Ectodermal cell (in vitro differentiated cells): Measurements from ENCODE around the gene DBH.

Source experiments
- H3K27ac ChIP-seq: 2 replicates; pipeline ENCODE4 v1.7.0; 2013; ENCODE audit warnings: mild to moderate bottlenecking, low read depth, low read length; ENCODE audit not compliant: insufficient read depth, poor library complexity, severe bottlenecking
- H3K27me3 ChIP-seq: 2 replicates; pipeline ENCODE4 v1.7.0; 2013; ENCODE audit warnings: mild to moderate bottlenecking, low read length; ENCODE audit not compliant: insufficient read depth, control insufficient read depth, poor library complexity, severe bottlenecking
- H3K36me3 ChIP-seq: one replicate; pipeline ENCODE4 v1.7.0; 2013; ENCODE audit warnings: low read length; ENCODE audit not compliant: control insufficient read depth, insufficient read depth
- H3K4me1 ChIP-seq: one replicate; pipeline ENCODE4 v1.7.0; 2013; ENCODE audit warnings: low read length; ENCODE audit not compliant: control insufficient read depth, insufficient read depth
- H3K4me3 ChIP-seq: 2 replicates; pipeline ENCODE4 v1.7.0; 2013; ENCODE audit warnings: low read depth, low read length, control low read depth; ENCODE audit not compliant: insufficient read depth
- H3K9me3 ChIP-seq: 2 replicates; pipeline ENCODE4 v1.7.0; 2013; ENCODE audit warnings: mild to moderate bottlenecking, low read length, moderate library complexity; ENCODE audit not compliant: control insufficient read depth
- WGBS, 2 experiments: methylation state at CpG; one replicate each; pipeline ENCODE4 v1.1.7; 2013; ENCODE audit warnings: missing lambda C conversion rate in 2 of 2; 5-methylcytosine and 5-hydroxymethylcytosine counted together

DBH gene

DNA sequence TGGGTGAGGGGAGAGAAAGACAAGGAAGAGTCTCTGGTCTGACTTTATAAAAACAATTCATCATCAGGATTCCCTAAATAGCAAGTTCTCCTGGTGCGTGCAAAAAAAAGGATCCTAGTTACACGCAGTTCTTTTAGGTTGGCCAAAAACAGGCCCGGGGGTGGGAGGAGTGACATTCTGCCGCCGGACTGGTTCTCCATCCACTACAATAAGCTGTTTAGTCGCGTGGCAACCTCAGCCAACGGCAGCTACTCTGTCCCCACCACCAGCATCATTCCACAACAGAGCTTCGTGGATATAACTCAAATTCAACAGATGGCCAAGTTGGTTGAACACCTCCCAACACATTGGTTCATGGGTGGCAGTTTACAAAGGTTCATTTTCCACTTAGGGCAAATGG is 24.1 kb upstream of the DBH start:
- Histone ChIP-seq H3K4me1 (peaks cover 14% of the 10 kb centered on the region), H3K27me3 (peaks cover 42% of the 10 kb centered on the region), H3K27ac (no peak overlapping the region), H3K9me3 (no peaks in the 10 kb centered on the region), H3K4me3 (no peak overlapping the region), H3K36me3 (no peaks in the 10 kb centered on the region)
- 91 to 92% methylated on average over 9 of the region's 9 CpGs for WGBS, 2 experiments

- H3K4me1 ChIP-seq = peaks cover 14% of the 10 kb centered on the region
- no peak overlapping the region for H3K4me3 ChIP-seq
- peaks cover 35% of the 10 kb centered on the region for H3K27me3 ChIP-seq
- no peak overlapping the region for H3K27ac ChIP-seq
- no peaks in the 10 kb centered on the region for H3K9me3 ChIP-seq
- WGBS, 2 experiments = 93 to 95% methylated on average over 8 of the region's 8 CpGs
- no peaks in the 10 kb centered on the region for H3K36me3 ChIP-seq
Measured at GRCh38 chr9:133612816-133613215, 23.3 kb upstream of the DBH start.

- H3K36me3 ChIP-seq = no peaks in the 10 kb centered on the region
- H3K27ac ChIP-seq = no peak overlapping the region
- H3K27me3 ChIP-seq = peaks cover 29% of the 10 kb centered on the region
- H3K4me1 ChIP-seq = peaks cover 14% of the 10 kb centered on the region
- H3K9me3 ChIP-seq = no peaks in the 10 kb centered on the region
- H3K4me3 ChIP-seq = no peak overlapping the region
- WGBS, 2 experiments = 93 to 94% methylated on average over 16 of the region's 16 CpGs
Measured at GRCh38 chr9:133613432-133613831, 22.7 kb upstream of the DBH start.

DNA sequence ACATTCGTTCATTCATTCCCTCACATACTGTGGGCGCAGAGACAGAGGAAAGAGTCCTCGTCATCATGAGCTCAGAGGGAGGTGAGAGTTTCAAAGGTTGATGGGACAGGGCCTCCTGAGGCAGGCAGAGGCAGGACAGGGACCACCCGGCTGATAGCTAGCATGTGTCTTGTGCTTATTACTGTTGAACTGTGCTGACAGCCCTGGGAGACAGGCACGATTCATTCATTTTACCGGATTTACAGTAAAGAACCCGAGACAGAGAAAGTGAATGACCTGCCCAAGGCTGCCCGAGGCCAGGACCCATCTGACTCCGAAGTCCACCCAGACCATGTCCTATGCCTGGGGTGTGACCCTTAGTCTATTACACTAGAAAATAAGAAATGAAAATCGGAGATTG is 22.1 kb upstream of the DBH start:
- Histone ChIP-seq H3K4me1 (peaks cover 14% of the 10 kb centered on the region), H3K4me3 (no peak overlapping the region), H3K36me3 (no peaks in the 10 kb centered on the region), H3K27me3 (peaks cover 22% of the 10 kb centered on the region), H3K9me3 (no peaks in the 10 kb centered on the region), H3K27ac (no peak overlapping the region)
- WGBS, 2 experiments = 87% methylated on average over 10 of the region's 10 CpGs

- WGBS, 2 experiments = 71 to 76% methylated on average over 5 of the region's 5 CpGs
- peaks cover 16% of the 10 kb centered on the region for H3K27me3 ChIP-seq
Measured at GRCh38 chr9:133614678-133615077, 21.5 kb upstream of the DBH start.

GRCh38 chr9:133615186-133615585 is 21.0 kb upstream of the DBH start:
- Histone ChIP-seq H3K36me3 (no peaks in the 10 kb centered on the region), H3K9me3 (no peaks in the 10 kb centered on the region), H3K4me3 (no peak overlapping the region), H3K4me1 (peaks cover 8% of the 10 kb centered on the region), H3K27ac (no peak overlapping the region), H3K27me3 (peaks cover 11% of the 10 kb centered on the region)
- 68 to 69% methylated on average over 16 of the region's 16 CpGs for WGBS, 2 experiments

More at GRCh38 chr9:133614678-133615077, 21.5 kb upstream of the DBH start:
- no peaks in the 10 kb centered on the region for H3K9me3 ChIP-seq
- no peak overlapping the region for H3K27ac ChIP-seq
- H3K4me1 ChIP-seq = peaks cover 11% of the 10 kb centered on the region
- H3K4me3 ChIP-seq = no peak overlapping the region
- no peaks in the 10 kb centered on the region for H3K36me3 ChIP-seq

DNA sequence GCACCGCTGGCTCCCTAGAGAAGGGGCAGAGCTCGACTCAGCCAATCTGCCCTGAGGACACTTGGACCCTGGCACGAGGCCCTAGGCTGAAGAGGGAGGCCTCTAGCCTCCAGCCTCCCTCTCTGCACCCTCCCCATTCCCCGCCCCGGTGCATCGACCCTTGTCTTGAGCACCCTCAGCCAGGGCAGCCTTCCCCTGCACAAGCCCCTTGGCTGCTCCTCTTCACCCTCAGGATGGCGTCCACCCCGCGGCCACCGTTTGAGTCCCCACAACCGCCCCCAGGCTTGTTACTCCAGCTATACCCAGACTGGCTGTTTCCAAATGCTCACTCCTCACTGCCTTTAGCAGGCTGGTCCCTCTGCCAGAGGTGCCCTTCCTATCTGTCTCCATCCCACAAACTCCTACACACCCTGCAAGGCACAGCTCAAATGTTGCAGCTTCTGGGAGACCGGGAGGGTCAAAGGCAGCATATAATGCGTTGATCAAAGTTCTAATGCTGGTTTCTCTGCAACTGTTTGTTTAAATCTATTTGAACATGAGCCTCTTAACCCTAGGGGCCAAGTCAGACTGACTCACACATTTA is 20.5 kb upstream of the DBH start:
- H3K4me3 ChIP-seq = no peak overlapping the region
- 87 to 88% methylated on average over 13 of the region's 13 CpGs for WGBS, 2 experiments

GRCh38 chr9:133616643-133617405 is 19.3 kb upstream of the DBH start:
- Histone ChIP-seq H3K4me1 (peaks cover 8% of the 10 kb centered on the region), H3K36me3 (no peaks in the 10 kb centered on the region), H3K9me3 (no peaks in the 10 kb centered on the region), H3K4me3 (no peak overlapping the region), H3K27ac (no peak overlapping the region), H3K27me3 (no peaks in the 10 kb centered on the region)
- 89 to 90% methylated on average over 13 of the region's 13 CpGs for WGBS, 2 experiments

More for the DNA sequence above, 20.5 kb upstream of the DBH start:
- Histone ChIP-seq H3K4me1 (peaks cover 8% of the 10 kb centered on the region), H3K9me3 (no peaks in the 10 kb centered on the region), H3K36me3 (no peaks in the 10 kb centered on the region), H3K27me3 (peaks cover 6% of the 10 kb centered on the region), H3K27ac (no peak overlapping the region)

- Histone ChIP-seq H3K9me3 (no peaks in the 10 kb centered on the region), H3K36me3 (no peaks in the 10 kb centered on the region), H3K4me3 (no peak overlapping the region), H3K4me1 (peaks cover 8% of the 10 kb centered on the region), H3K27ac (no peak overlapping the region), H3K27me3 (no peaks in the 10 kb centered on the region)
- 89 to 94% methylated on average over 10 of the region's 10 CpGs for WGBS, 2 experiments
Measured at GRCh38 chr9:133618726-133619125, 17.4 kb upstream of the DBH start.

DNA sequence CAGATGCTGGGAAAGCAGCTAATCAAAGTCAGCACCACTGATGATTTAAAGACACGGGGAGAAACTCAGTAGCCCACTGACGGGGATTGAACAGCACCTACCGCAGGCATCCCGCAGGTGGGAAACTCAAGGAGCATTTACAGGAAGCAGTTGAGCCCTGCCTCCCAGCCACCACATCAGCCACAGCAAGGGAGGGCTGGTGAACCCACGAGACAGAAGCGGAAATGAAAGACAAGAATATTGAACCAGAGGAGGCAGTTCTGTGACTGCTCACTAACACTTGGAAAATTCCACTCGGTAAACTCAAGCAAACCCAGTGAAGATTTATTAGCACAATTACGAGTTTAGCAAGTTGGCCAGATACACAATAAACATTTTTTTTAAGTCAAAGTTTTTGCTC is 16.4 kb upstream of the DBH start:
- H3K27me3 ChIP-seq = no peaks in the 10 kb centered on the region
- WGBS, 2 experiments = 67% methylated on average over 8 of the region's 8 CpGs

More for the DNA sequence above, 16.4 kb upstream of the DBH start:
- Histone ChIP-seq H3K4me3 (no peak overlapping the region), H3K36me3 (no peaks in the 10 kb centered on the region), H3K27ac (no peak overlapping the region), H3K9me3 (no peaks in the 10 kb centered on the region), H3K4me1 (peaks cover 4% of the 10 kb centered on the region)
